ENCODE results near the gene MAGI2. TPM values are rescaled to one million over a fixed set of nuclear protein-coding genes. Genes with fewer than 3 reads are reported as not detected.

Gene MAGI2
- total RNA-seq, 2 experiments from 2014 or later: 0.17 TPM

- H3K4me1 Mint-ChIP-seq (ENCODE audit: low read depth): no peaks in the 10 kb centered on the region
- ChIA-PET CTCF (no interaction called here), POLR2A (no interaction called here)
- H3K27me3 Mint-ChIP-seq: peaks cover 10% of the 10 kb centered on the region
- no peaks in the 10 kb centered on the region for H3K9me3 Mint-ChIP-seq
- intact Hi-C loops (cut with micrococcal nuclease): no loop called here
- no peak overlapping the region for H3K4me3 Mint-ChIP-seq
- no peak for DNase-seq
- H3K36me3 Mint-ChIP-seq: no peaks in the 10 kb centered on the region
- H3K27ac Mint-ChIP-seq: no peak overlapping the region
Measured at GRCh38 chr7:78148166-78148894, 1305.1 kb downstream of the MAGI2 start.

GRCh38 chr7:78146546-78146945 lies 1306.9 kb downstream of the MAGI2 start:
- H3K36me3 Mint-ChIP-seq: no peaks in the 10 kb centered on the region
- no peaks in the 10 kb centered on the region for H3K9me3 Mint-ChIP-seq
- H3K27me3 Mint-ChIP-seq: peaks cover 10% of the 10 kb centered on the region
- POLR2A ChIA-PET: no interaction called here
- no peaks in the 10 kb centered on the region for H3K4me1 Mint-ChIP-seq (ENCODE audit: low read depth)
- H3K4me3 Mint-ChIP-seq: no peak overlapping the region
- DNase-seq: no peak
- intact Hi-C loops (cut with micrococcal nuclease): no loop called here
- no peak overlapping the region for H3K27ac Mint-ChIP-seq
- CTCF ChIA-PET: no interaction called here

GRCh38 chr7:78143661-78144060 lies 1309.8 kb downstream of the MAGI2 start:
- Mint-ChIP-seq H3K9me3 (no peaks in the 10 kb centered on the region), H3K4me3 (no peak overlapping the region), H3K4me1 (ENCODE audit: low read depth) (no peaks in the 10 kb centered on the region), H3K27me3 (peaks cover 14% of the 10 kb centered on the region), H3K27ac (no peak overlapping the region), H3K36me3 (no peaks in the 10 kb centered on the region)
- no peak for DNase-seq
- CTCF ChIA-PET: interaction anchor here (1.2 kb wide), 1 partner anchor 9 kb away, joined by 4 read pairs; no protein-coding TSS in a partner anchor
- intact Hi-C loops (cut with micrococcal nuclease): no loop called here
- POLR2A ChIA-PET: no interaction called here

- H3K27ac Mint-ChIP-seq: no peak overlapping the region
- intact Hi-C loops (cut with micrococcal nuclease): no loop called here
- CTCF ChIA-PET: no interaction called here
Measured at GRCh38 chr7:78141522-78142281, 1311.8 kb downstream of the MAGI2 start.

GRCh38 chr7:78140109-78140508 lies 1313.4 kb downstream of the MAGI2 start:
- DNase-seq: no peak
- Mint-ChIP-seq H3K4me3 (no peak overlapping the region), H3K27me3 (peaks cover 9% of the 10 kb centered on the region), H3K9me3 (no peaks in the 10 kb centered on the region), H3K36me3 (no peaks in the 10 kb centered on the region), H3K4me1 (ENCODE audit: low read depth) (no peaks in the 10 kb centered on the region), H3K27ac (no peak overlapping the region)
- intact Hi-C loops (cut with micrococcal nuclease): no loop called here
- POLR2A ChIA-PET: no interaction called here
- CTCF ChIA-PET: no interaction called here

More at GRCh38 chr7:78141522-78142281, 1311.8 kb downstream of the MAGI2 start:
- H3K36me3 Mint-ChIP-seq: no peaks in the 10 kb centered on the region
- H3K4me3 Mint-ChIP-seq: no peak overlapping the region
- POLR2A ChIA-PET: no interaction called here
- H3K27me3 Mint-ChIP-seq: peaks cover 13% of the 10 kb centered on the region
- no peaks in the 10 kb centered on the region for H3K4me1 Mint-ChIP-seq (ENCODE audit: low read depth)
- no peak for DNase-seq
- no peaks in the 10 kb centered on the region for H3K9me3 Mint-ChIP-seq

- Mint-ChIP-seq H3K4me3 (no peak overlapping the region), H3K27ac (no peak overlapping the region), H3K4me1 (ENCODE audit: low read depth) (no peaks in the 10 kb centered on the region), H3K36me3 (no peaks in the 10 kb centered on the region), H3K27me3 (peaks cover 9% of the 10 kb centered on the region), H3K9me3 (no peaks in the 10 kb centered on the region)
- CTCF ChIA-PET: no interaction called here
- POLR2A ChIA-PET: no interaction called here
- intact Hi-C loops (cut with micrococcal nuclease): no loop called here
- no peak for DNase-seq
Measured at GRCh38 chr7:78139335-78139734, 1314.1 kb downstream of the MAGI2 start.

GRCh38 chr7:78134774-78135173 lies 1318.7 kb downstream of the MAGI2 start:
- Mint-ChIP-seq H3K27me3 (peaks cover 4% of the 10 kb centered on the region), H3K4me1 (ENCODE audit: low read depth) (no peaks in the 10 kb centered on the region), H3K4me3 (no peak overlapping the region), H3K27ac (no peak overlapping the region), H3K36me3 (no peaks in the 10 kb centered on the region), H3K9me3 (no peaks in the 10 kb centered on the region)
- no peak for DNase-seq
- ChIA-PET POLR2A (no interaction called here), CTCF (interaction anchor here (1.1 to 1.6 kb wide), 2 partner anchors 9 to 88 kb away, joined by 4 to 5 read pairs; no protein-coding TSS in a partner anchor)
- intact Hi-C loops (cut with micrococcal nuclease): no loop called here

GRCh38 chr7:78134256-78134655 lies 1319.2 kb downstream of the MAGI2 start:
- H3K4me1 Mint-ChIP-seq (ENCODE audit: low read depth): no peaks in the 10 kb centered on the region
- H3K9me3 Mint-ChIP-seq: no peaks in the 10 kb centered on the region
- intact Hi-C loops (cut with micrococcal nuclease): no loop called here

GRCh38 chr7:78130446-78131215 lies 1322.8 kb downstream of the MAGI2 start:
- Mint-ChIP-seq H3K4me3 (no peak overlapping the region), H3K4me1 (ENCODE audit: low read depth) (no peaks in the 10 kb centered on the region), H3K9me3 (no peaks in the 10 kb centered on the region), H3K36me3 (no peaks in the 10 kb centered on the region), H3K27me3 (peaks cover 2% of the 10 kb centered on the region), H3K27ac (no peak overlapping the region)
- POLR2A ChIA-PET: no interaction called here
- DNase-seq: no peak
- CTCF ChIA-PET: no interaction called here
- intact Hi-C loops (cut with micrococcal nuclease): no loop called here

More at GRCh38 chr7:78134256-78134655, 1319.2 kb downstream of the MAGI2 start:
- ChIA-PET CTCF (interaction anchor here (0.7 to 1.6 kb wide), 4 partner anchors 9 to 114 kb away, joined by 3 to 5 read pairs (median 4); no protein-coding TSS in a partner anchor), POLR2A (no interaction called here)
- H3K27ac Mint-ChIP-seq: no peak overlapping the region
- no peaks in the 10 kb centered on the region for H3K36me3 Mint-ChIP-seq
- peaks cover 2% of the 10 kb centered on the region for H3K27me3 Mint-ChIP-seq
- no peak for DNase-seq
- no peak overlapping the region for H3K4me3 Mint-ChIP-seq

GRCh38 chr7:78129865-78130264 lies 1323.6 kb downstream of the MAGI2 start:
- no peak overlapping the region for H3K4me3 Mint-ChIP-seq
- H3K36me3 Mint-ChIP-seq: no peaks in the 10 kb centered on the region
- POLR2A ChIA-PET: no interaction called here
- no peak for DNase-seq
- H3K9me3 Mint-ChIP-seq: no peaks in the 10 kb centered on the region
- CTCF ChIA-PET: no interaction called here
- no peaks in the 10 kb centered on the region for H3K4me1 Mint-ChIP-seq (ENCODE audit: low read depth)
- intact Hi-C loops (cut with micrococcal nuclease): no loop called here
- peaks cover 2% of the 10 kb centered on the region for H3K27me3 Mint-ChIP-seq
- H3K27ac Mint-ChIP-seq: no peak overlapping the region

- DNase-seq: no peak
- H3K27ac Mint-ChIP-seq: no peak overlapping the region
- H3K27me3 Mint-ChIP-seq: peaks cover 2% of the 10 kb centered on the region
- no peaks in the 10 kb centered on the region for H3K4me1 Mint-ChIP-seq (ENCODE audit: low read depth)
- ChIA-PET POLR2A (no interaction called here), CTCF (no interaction called here)
- H3K4me3 Mint-ChIP-seq: no peak overlapping the region
- H3K36me3 Mint-ChIP-seq: no peaks in the 10 kb centered on the region
- no peaks in the 10 kb centered on the region for H3K9me3 Mint-ChIP-seq
- intact Hi-C loops (cut with micrococcal nuclease): no loop called here
Measured at GRCh38 chr7:78127009-78127408, 1326.5 kb downstream of the MAGI2 start.

GRCh38 chr7:78125884-78126283 lies 1327.6 kb downstream of the MAGI2 start:
- no peak for DNase-seq
- H3K27me3 Mint-ChIP-seq: peaks cover 2% of the 10 kb centered on the region
- POLR2A ChIA-PET: no interaction called here
- H3K36me3 Mint-ChIP-seq: no peaks in the 10 kb centered on the region
- H3K9me3 Mint-ChIP-seq: no peaks in the 10 kb centered on the region
- H3K4me3 Mint-ChIP-seq: no peak overlapping the region
- H3K27ac Mint-ChIP-seq: no peak overlapping the region
- CTCF ChIA-PET: no interaction called here
- no peaks in the 10 kb centered on the region for H3K4me1 Mint-ChIP-seq (ENCODE audit: low read depth)
- intact Hi-C loops (cut with micrococcal nuclease): no loop called here
